Neutrophil (primary cell): Measurements from ENCODE around the gene EGFL7.

Experiments
- H3K27ac ChIP-seq: fragments of 200-600 bp; sonication (generic); 2 replicates; pipeline ENCODE4 v1.5.1; 2016; ENCODE audit warnings: mild to moderate bottlenecking, moderate library complexity
- H3K27me3 ChIP-seq: fragments of 200-600 bp; sonication (generic); 2 replicates; pipeline ENCODE4 v1.6.0; 2016; ENCODE audit warnings: mild to moderate bottlenecking
- H3K36me3 ChIP-seq: fragments of 200-600 bp; sonication (generic); 2 replicates; pipeline ENCODE4 v1.5.1; 2017
- H3K4me1 ChIP-seq, 2 experiments: fragments of 200-600 bp in 1 of 2; sonication (generic) in 1 of 2; 1 replicate in 1 of 2; 2 replicates in 1 of 2; pipeline versions ENCODE4 v1.5.1 to v1.6.1; 2013 to 2016; ENCODE audit warnings: low read depth in 1 of 2, low read length in 1 of 2, mild to moderate bottlenecking in 1 of 2, moderate library complexity in 1 of 2; ENCODE audit not compliant: control insufficient read depth in 1 of 2, insufficient read depth in 1 of 2
- H3K4me3 ChIP-seq, 2 experiments: fragments of 200-600 bp in 1 of 2; sonication (generic) in 1 of 2; 1 replicate in 1 of 2; 2 replicates in 1 of 2; pipeline ENCODE4 v1.5.1; 2013 to 2016; ENCODE audit warnings: low read depth in 1 of 2, low read length in 1 of 2, mild to moderate bottlenecking in 1 of 2, moderate library complexity in 1 of 2
- H3K9me3 ChIP-seq: fragments of 200-600 bp; sonication (generic); 2 replicates; pipeline ENCODE4 v1.5.1; 2016
- CTCF ChIP-seq: fragments of 200-600 bp; sonication (generic); IDR thresholded peaks from 2 replicates; pipeline ENCODE4 v1.5.1; 2016; ENCODE audit warnings: antibody characterized with exemption

The EGFL7 gene

DNA sequence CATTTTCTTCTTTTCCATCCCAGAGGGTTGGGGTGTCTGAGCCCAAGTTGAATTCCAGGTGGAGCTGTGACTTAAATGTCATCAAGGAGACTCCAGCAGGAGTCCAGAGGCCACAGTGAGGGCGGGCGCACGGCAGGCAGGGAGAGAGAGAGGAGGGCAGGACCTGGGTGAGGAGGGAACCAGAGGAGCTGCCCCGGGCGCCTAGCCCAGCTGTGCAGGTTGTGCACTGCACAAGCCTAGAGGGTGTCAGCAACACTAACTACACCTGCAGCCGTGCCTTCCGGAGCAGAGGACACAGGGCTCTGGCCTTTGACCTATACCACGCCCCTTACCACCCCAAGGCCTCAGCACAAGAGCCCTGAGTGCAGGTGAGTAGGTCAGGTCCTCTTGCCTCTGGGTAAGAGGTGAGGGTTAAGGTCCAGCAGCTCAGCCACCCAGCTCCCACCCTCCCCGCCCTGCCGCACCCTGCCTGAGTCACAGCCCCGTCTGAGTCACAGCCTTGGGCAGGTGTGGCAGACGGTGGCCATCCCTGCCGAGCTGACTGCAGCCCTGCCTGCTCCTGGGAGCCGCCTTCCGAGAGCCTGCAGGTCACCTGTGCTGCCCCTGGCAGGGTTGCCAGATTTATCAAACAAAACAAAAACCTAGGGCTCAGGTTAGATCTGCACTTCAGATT, 30.9 kb downstream of the EGFL7 start:
- Histone ChIP-seq H3K4me1 (peaks cover 36 to 47% of the 10 kb centered on the region in 2 experiments), H3K27me3 (no peaks in the 10 kb centered on the region), H3K27ac (no peak overlapping the region), H3K4me3 (no peak overlapping the region), H3K36me3 (no peaks in the 10 kb centered on the region), H3K9me3 (no peaks in the 10 kb centered on the region)
- no peak for TF ChIP-seq CTCF

GRCh38 chr9:136694163-136694871, 31.6 kb downstream of the EGFL7 start:
- no peaks in the 10 kb centered on the region for H3K27me3 ChIP-seq
- no peak overlapping the region for H3K4me3 ChIP-seq
- H3K9me3 ChIP-seq: no peaks in the 10 kb centered on the region
- TF ChIP-seq CTCF: peak; percentile 79
- no peak overlapping the region for H3K27ac ChIP-seq
- no peaks in the 10 kb centered on the region for H3K36me3 ChIP-seq
- H3K4me1 ChIP-seq: peaks cover 43 to 54% of the 10 kb centered on the region in 2 experiments

- Histone ChIP-seq H3K9me3 (no peaks in the 10 kb centered on the region), H3K27ac (no peak overlapping the region), H3K4me1 (peaks cover 49 to 60% of the 10 kb centered on the region in 2 experiments), H3K36me3 (no peaks in the 10 kb centered on the region), H3K27me3 (no peaks in the 10 kb centered on the region), H3K4me3 (no peak overlapping the region)
- no peak for TF ChIP-seq CTCF
Measured at GRCh38 chr9:136694872-136695247, 32.1 kb downstream of the EGFL7 start.

DNA sequence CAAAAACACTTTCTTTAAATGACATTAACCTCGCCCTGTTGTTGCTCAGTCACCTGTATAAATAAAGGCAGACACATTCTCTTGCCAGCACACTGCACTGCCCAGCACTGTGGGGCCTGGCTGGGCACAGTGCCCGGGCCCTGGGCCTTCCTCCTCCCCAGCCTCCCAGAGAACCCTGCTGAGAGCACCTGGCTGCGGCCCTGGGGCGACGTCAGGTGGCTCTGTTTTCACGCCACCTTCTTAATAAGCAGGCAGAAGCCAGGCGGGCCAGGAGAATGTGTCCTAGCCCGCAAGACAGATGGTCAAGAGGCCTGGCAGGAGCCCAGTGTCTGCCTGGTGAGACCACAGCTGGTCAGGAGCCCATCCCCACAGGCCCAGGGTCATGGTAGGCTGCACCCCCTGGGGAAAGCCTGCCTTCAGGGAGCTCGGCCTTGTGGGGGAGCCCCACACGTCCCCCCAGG, 32.7 kb downstream of the EGFL7 start:
- Histone ChIP-seq H3K4me1 (peaks cover 55 to 66% of the 10 kb centered on the region in 2 experiments), H3K9me3 (no peaks in the 10 kb centered on the region), H3K27me3 (no peaks in the 10 kb centered on the region), H3K27ac (no peak overlapping the region), H3K36me3 (no peaks in the 10 kb centered on the region), H3K4me3 (no peak overlapping the region)
- TF ChIP-seq CTCF: no peak

- no peak overlapping the region for H3K27ac ChIP-seq
- TF ChIP-seq CTCF: no peak
- no peak overlapping the region for H3K4me3 ChIP-seq
- H3K27me3 ChIP-seq: no peaks in the 10 kb centered on the region
- no peaks in the 10 kb centered on the region for H3K9me3 ChIP-seq
- peaks cover 59 to 71% of the 10 kb centered on the region in 2 experiments for H3K4me1 ChIP-seq
- no peaks in the 10 kb centered on the region for H3K36me3 ChIP-seq
Measured at GRCh38 chr9:136695955-136696354, 33.2 kb downstream of the EGFL7 start.
